ENCODE data around the gene PRICKLE1.
"Not testable (repeated sequence)": the region's sequence is repeated elsewhere in the genome, so short reads cannot be mapped to it uniquely, and the experiment has no call there.

PRICKLE1 gene

DNA sequence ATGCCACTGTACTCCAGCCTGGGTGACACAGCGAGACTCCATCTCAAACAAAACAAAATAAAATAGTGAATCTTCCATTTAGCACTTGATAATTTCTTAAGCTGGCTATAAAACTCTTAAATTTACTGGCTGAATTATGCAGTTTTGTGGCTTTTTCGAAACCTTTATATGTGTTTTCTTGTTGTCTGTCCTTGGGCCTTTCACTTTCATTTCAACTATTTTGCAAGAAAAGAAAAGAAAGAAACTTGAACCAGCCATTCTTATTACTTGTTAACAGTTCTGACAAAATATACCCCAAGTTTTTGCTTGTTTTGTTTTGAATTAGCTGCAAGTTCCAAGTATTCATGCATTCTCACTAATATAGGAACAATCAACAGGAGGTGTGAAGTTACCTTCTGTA is 42.8 kb downstream of the PRICKLE1 start:
- DNase-seq, result no peak

- DNase-seq, result no peak
Measured at GRCh38 chr12:42541965-42542364, 47.6 kb downstream of the PRICKLE1 start.

GRCh38 chr12:42541308-42541707 is 48.2 kb downstream of the PRICKLE1 start:
- not testable (repeated sequence) for DNase-seq

- DNase-seq, result no peak
Measured at GRCh38 chr12:42539696-42540095, 49.9 kb downstream of the PRICKLE1 start.

DNA sequence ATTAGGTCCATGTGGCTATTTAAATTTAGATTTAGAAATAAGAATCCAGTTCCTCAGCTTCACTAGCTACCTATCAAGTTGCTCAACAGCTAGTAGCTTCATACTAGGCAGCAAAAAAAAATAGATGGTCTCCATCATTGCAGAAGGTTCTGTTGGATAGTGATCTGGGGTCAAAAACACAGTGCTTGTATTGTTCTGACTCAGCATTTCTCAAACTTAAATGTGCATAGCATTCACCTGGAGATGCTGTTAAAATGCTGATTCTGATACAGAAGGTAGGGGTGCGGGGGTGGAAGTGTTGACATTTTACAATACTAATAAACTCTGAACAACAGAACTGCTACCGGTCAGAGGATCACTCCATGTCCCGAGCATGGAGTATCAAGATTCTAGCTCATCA is 51.3 kb downstream of the PRICKLE1 start:
- DNase-seq, result no peak

DNA sequence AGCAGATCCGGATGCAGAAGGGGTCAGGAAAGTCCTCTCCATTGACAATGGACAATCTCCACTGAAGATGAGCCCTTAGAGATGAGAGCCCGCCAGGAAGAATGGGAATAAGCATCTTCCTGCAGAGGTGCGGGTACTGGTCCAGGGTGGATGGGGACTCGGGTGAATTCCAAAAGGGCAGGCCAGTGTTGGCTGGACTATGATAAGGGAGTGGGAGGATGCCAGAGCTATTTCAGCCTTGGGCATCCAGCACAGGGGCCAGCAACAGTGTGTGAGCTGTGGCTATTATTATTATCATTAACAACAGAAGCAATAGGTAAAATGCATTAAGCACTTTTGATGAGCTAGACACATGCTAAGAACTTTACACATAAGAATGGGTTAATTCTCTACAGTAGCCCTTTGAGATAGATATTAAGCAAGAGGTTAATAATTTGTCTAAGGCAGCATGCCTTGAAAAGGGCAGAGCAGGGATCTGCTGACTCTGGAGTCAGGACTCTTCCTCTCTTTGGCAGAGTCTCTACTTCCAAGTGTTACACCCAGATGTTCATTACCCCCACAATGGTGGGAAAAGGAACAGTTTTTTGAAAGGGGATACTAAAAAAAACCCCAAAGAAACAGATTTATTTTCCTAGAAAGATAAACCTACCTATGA is 55.2 kb downstream of the PRICKLE1 start:
- DNase-seq, result no peak

DNA sequence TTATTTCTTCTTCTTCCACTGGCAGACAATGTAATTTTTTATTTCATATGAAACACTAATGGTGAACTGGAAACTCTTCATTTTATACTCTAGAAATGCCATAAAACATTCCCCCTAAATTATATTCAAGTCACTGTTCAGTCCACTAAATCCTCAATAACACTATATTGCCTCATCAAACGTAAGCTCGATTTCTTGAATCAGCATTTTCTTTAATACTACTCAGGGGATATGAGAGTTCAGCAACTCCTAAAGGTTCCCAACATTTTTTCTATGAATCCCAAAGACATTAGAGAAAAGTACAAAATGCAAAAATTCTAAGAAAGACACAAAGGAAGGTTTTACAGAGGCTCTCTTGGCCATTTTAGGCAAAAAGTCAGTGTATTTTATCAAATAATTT is 59.3 kb downstream of the PRICKLE1 start:
- DNase-seq, result no peak

DNA sequence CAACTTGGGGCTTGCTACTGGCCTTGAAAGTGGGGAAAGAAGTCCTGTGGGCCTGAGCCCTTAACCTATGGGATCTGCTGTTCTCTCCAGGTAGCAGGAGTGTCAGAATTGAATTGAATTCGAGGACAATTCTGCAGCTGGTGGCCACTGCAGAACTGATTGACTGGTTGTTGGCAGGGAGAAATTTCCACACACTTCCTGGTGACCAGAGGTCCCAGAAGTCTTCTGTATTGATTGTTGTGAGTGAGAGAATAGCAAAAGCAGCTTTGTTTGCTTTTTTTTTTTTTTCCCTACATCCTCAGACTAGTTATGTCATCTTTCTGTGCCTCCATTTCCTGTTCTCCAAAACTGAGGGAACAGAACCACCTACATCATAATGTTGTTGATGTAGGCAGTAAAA is 64.1 kb downstream of the PRICKLE1 start:
- no peak for DNase-seq

DNA sequence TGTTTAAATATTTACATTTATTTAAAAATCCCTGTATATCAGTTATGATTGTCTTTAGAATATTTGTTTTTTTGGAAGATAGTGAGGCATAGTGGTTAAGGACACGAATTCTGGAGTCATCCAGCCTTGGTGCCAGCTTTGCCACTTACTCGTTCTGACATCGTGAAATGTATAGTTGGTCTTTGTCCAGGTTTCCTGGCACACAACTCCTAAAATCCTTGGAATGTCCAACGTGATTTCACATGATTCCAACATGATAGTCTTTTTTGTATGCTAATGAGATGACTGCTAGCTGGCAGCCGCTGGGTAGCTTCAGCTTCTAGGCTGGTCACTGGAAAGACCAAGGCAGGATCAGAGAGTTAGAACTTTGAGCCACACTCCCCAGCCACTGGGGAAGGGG is 64.8 kb downstream of the PRICKLE1 start:
- no peak for DNase-seq

- no peak for DNase-seq
Measured at GRCh38 chr12:42516573-42516972, 73.0 kb downstream of the PRICKLE1 start.

DNA sequence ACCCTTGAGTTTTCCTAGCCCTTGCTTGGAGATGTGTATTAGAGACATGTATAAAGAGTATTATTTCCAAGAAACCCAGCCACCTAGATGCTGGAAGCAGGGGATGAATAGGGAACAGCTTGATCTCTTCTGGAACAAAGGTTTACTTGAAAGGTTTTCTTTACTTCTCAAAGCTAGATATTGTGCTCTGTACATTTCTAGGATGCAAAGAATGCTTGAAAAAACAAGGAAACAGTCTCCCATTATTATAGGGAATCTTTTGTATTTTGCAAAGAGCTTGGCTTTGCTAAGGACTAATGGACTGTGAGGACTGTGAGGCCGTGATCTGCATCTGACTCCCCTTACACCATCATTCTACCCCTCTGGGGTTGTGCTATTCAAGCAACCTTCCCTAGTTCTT is 77.9 kb downstream of the PRICKLE1 start:
- no peak for DNase-seq

DNA sequence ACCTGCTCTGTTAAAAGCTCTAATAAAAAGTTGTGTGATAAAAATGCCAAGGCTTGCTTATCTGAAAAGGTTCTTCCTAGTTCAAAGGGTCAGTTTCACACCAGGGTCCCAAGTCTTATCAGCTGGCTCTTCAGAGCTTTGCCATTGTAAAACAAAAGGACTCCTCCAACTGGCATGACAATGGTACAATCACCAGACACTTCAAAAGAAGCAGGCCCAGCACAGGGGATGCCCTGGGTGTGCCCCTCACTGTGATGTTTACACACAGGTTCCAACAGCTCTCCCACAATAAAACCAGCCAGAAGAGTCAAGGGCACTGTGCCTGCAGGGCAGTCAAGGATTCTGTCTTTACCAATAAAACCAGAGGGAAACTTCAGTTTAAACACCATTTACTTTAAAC is 78.7 kb downstream of the PRICKLE1 start:
- no peak for DNase-seq

DNA sequence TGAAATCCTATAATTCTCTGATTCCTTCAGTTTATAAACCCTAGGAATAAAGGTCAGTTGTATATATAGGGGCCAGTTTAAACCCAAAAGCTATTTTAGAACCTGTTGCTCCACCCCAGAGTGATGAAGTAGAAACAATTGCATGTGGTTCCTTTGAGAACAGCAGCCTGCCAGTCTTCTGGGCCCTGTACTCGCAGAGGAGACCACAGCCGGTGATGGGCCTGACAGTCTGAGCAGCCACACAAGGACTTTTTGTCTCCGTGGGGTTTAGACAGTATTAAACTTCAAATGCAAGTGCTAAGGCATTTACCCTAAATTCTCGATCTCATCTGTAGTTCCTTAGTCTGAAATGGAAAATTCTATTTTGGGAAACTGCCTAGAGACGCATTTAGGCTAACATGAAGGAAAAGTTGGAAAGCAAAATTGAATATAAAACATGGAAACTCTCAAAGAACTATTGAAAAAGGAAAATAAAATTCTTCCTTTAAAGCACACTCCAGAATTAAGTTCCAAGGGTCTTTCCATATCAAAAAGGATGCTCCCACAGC is 80.6 kb downstream of the PRICKLE1 start:
- no peak for DNase-seq

DNA sequence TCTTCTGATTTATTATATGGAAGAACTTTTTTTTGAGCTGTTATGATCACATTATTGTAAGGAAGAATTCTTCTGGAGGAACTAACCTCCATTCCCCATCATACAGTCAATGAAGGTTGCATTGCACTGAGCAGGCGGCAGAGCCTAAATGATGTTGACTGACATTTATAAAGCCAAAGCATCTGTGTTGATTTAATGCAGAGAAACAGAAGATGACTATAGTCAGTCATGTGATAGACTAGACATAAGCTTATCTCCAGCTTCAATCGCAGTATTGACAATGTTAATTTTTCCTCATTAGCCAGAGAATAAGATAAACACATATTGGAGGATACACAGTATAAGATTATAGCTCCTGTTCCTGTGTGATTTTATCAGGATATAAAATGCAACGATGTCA is 82.0 kb downstream of the PRICKLE1 start:
- DNase-seq, result no peak

- DNase-seq, result no peak
Measured at GRCh38 chr12:42507081-42507480, 82.5 kb downstream of the PRICKLE1 start.

DNA sequence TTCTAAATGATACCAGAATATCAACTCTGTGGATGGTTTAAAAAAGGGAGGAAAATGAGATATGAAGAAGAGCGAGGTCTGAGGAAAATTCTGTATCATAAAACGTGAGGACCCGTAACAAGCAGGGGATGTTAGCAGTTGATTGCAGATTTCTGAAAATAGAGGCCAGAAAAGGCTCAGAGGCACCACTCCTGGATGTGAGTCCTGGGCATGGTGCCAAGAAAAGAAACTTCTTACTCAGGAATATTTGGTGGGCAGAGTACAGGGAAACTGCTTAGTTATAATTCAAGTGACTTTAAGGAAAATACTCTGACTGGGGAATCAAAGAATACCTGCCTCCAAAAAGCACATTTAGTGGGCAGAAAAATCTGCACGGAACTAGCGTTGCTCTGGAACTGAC is 85.5 kb downstream of the PRICKLE1 start:
- DNase-seq, result no peak

DNA sequence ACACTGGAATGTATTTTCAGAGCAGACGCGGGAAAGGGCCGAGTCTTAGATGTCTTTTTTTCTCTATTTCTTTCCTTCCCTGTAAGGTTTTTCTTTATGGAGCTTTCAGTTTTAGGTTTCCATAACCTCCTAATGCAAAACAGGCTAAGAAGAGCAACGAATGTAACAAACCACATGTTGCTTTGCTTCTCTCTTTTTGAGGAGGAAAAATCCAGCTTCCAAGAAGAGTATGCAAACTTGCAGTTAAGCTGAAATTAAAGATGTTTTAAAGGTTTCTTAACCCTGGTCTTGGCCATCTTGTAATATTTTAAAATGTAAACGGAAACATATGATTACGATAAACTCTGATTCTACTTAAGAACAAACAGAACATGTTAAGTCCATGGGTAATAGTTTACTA is 86.9 kb downstream of the PRICKLE1 start:
- DNase-seq, result no peak

DNA sequence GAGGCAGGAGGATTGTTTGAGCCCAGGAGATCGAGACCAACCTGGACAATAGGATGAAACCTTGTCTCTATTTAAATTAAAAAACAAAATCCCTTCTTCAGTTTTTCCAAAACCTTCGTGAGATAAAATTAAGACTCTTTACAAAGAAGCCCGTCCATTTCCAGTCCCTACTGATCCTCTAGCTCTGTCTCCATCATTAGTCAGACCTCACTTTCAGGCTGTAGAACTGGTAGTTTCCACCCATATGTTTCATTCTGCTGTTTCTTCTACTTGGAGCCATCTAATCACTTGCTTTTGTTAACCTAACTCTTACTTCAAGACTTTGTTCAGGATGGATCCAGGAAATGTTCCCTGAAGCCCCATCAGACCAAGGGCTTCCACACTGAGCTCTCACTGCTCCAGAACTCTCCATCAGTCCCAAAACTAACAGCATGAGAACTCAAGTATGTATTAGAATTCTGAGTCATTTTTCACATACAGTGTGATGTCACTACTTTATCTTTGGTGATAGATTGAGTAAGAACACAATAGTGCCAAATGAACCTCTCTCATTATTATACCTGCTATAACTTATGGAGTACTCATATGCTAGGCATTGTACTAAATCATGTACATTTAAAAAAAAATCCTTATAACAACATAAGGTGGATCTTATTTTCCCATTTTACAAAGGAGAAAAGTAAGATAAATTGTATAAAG is 90.8 kb downstream of the PRICKLE1 start:
- DNase-seq, result no peak

GRCh38 chr12:42496886-42497285 is 92.7 kb downstream of the PRICKLE1 start:
- DNase-seq, result no peak

DNA sequence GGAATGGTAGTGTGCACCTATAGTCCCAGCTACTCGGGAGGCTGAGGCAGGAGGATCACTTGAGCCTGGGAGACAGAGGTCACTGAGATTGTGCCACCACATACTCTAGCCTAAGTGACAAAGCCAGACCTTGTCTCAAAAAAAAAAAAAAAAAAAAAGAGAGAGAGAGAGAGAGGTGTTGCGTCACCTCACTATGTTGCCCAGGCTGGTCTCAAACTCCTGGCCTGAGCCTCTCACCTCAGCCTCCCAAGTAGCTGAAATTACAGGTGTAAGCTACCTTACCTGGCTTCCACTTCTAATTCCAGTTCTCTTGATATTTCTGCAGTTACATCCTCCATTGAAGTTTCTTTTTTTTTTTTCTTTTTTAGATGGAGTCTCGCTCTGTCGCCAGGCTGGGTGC is 94.3 kb downstream of the PRICKLE1 start:
- no peak for DNase-seq

DNA sequence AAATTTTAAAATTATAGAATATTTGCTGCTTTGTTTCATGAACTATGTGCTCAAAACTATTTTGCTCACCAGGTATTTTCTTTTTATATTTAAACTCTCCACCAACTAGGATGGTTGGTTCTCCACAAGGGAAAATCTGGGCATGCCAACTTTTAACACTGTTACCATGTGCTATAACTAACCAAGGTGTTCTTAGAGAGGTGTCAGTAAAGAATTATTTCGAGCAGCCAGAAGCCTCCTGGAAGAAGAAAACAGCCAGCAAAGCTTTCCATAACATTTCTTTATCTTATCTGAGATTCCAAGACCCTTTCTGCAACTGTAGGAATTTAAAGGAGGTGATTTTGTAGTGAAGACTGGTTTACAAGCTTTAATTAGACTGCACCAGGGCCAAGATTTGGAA is 97.3 kb downstream of the PRICKLE1 start:
- no peak for DNase-seq

DNA sequence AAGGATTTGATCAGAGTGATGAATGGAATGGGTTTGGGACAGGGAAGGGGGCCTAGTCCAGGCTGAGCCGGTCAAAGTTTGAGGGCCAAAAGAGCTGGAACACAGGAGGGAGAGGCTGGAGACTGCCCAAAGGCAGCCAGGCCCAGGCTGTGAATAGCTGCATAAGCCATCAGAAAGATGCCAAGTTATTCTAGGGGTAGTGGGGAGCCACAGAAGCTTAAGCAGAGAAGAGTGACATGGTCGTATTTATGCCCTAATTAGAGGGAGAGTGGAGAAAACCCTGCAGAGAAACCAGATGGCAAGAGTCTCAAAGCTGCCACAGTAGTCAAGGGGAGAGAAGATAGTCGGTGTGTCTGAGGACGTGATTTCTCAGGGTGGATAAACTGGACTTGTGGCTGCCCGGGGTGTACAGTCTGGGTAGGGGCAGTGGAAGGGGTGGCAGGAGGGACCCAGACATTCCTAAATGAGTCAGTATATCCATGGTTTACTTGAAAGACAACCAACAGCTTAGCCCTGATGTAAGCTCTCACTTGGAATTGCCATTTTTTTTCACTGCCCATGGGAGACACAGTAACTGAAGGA is 99.2 kb downstream of the PRICKLE1 start:
- DNase-seq, result no peak

DNA sequence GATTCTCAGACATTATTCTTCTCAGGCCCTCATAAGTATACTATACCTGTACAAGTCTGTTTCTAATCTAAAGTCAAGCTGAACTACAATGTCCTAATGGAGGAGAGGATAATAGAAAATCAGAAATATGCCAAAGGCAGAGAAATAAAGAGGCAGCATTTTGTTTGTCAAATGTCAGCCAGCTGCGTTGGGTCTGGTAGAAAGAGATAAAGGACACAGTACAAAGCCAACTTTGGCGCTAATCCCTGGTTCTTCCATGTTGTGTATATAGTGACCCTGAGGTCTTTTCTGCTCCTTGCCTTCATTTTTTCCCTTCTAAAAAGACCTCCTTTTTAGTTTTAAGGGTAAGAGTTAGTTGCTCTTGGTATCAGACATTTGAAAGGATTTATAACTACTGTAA is 103.1 kb downstream of the PRICKLE1 start:
- no peak for DNase-seq

DNA sequence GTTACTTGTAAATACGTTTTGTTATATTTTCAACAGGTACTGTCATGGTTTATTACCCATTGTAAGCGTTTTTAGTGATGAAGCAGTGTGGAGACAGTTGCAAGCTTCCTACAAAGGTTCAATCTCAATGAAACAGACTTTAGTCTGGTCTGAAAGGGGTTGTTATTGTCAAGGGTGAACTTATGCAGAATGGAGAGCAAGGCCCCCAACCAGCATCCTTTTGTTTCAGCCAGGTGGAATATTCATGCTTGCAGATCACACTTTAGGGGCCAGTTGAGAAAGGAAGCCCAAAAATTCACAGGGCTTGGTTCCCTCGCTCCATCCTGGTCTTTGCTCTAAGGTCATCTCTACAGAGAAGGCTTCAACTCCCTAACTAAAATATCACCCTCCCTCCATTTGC is 103.7 kb downstream of the PRICKLE1 start:
- no peak for DNase-seq
